ENCODE results near the gene SAC3D1. TPM values are rescaled to one million over a fixed set of nuclear protein-coding genes. Genes with fewer than 3 reads are reported as not detected.

SAC3D1 gene
- total and polyA plus RNA-seq, 8 donors: 3.5 to 7.3 (median 4.7) TPM

- FAIRE-seq (no peak), DNase-seq (peak in 1 of 6 donors; percentile 50), ATAC-seq (peak in 3 of 4 donors; percentile 8 to 22 (median 18))
- peaks cover 0 to 9% (median 0%) of the 10 kb centered on the region in 3 donors for H3K4me1 ChIP-seq
- no peaks in the 10 kb centered on the region for H3K9me3 ChIP-seq
- no peaks in the 10 kb centered on the region for H3K27me3 ChIP-seq
- WGBS, 2 donors: 31 to 37% methylated on average over 20 to 23 of the region's 23 CpGs
- H3K27ac ChIP-seq: peak overlapping the region; percentile 95 to 99 (median 98)
- H3K36me3 ChIP-seq: no peaks in the 10 kb centered on the region
- TF ChIP-seq, protein P1, sequence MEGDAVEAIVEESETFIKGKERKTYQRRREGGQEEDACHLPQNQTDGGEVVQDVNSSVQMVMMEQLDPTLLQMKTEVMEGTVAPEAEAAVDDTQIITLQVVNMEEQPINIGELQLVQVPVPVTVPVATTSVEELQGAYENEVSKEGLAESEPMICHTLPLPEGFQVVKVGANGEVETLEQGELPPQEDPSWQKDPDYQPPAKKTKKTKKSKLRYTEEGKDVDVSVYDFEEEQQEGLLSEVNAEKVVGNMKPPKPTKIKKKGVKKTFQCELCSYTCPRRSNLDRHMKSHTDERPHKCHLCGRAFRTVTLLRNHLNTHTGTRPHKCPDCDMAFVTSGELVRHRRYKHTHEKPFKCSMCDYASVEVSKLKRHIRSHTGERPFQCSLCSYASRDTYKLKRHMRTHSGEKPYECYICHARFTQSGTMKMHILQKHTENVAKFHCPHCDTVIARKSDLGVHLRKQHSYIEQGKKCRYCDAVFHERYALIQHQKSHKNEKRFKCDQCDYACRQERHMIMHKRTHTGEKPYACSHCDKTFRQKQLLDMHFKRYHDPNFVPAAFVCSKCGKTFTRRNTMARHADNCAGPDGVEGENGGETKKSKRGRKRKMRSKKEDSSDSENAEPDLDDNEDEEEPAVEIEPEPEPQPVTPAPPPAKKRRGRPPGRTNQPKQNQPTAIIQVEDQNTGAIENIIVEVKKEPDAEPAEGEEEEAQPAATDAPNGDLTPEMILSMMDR (IDR thresholded peaks at IDR 0.05): no peak
- intact Hi-C loops (cut with DNase I): loop anchor here in 1 of 3 donors (10.0 kb wide), 1 partner anchor 100 kb away; the partner anchor contains the start of genes TM7SF2 and ZNHIT2
- peak overlapping the region; percentile 70 to 86 (median 80) for H3K4me3 ChIP-seq
Measured at GRCh38 chr11:65014726-65015227, 26.2 kb upstream of the SAC3D1 start.

GRCh38 chr11:65016705-65017104 is 24.3 kb upstream of the SAC3D1 start:
- TF ChIP-seq, protein P1 (IDR thresholded peaks at IDR 0.05): no peak
- ATAC-seq (no peak), DNase-seq (no peak), FAIRE-seq (no peak)
- WGBS, 2 donors: 81 to 89% methylated on average over 4 of the region's 4 CpGs
- H3K4me3 ChIP-seq: no peak overlapping the region
- H3K27ac ChIP-seq: no peak overlapping the region
- H3K4me1 ChIP-seq: peaks cover 0 to 9% (median 0%) of the 10 kb centered on the region in 3 donors
- intact Hi-C loops (cut with DNase I): loop anchor here in 1 of 3 donors (10.0 kb wide), 1 partner anchor 98 kb away; the partner anchor contains the start of genes TM7SF2 and ZNHIT2
- H3K27me3 ChIP-seq: no peaks in the 10 kb centered on the region
- H3K36me3 ChIP-seq: no peaks in the 10 kb centered on the region
- no peaks in the 10 kb centered on the region for H3K9me3 ChIP-seq

- intact Hi-C loops (cut with DNase I): loop anchor here in 1 of 3 donors (10.0 kb wide), 1 partner anchor 97 kb away; the partner anchor contains the start of genes TM7SF2 and ZNHIT2
- H3K36me3 ChIP-seq: no peaks in the 10 kb centered on the region
- DNase-seq (no peak), FAIRE-seq (no peak), ATAC-seq (no peak)
- WGBS, 2 donors: 96 to 99% methylated on average over 6 of the region's 6 CpGs
- H3K4me1 ChIP-seq: peaks cover 0 to 8% (median 0%) of the 10 kb centered on the region in 3 donors
- TF ChIP-seq, protein P1 (IDR thresholded peaks at IDR 0.05): no peak
- H3K9me3 ChIP-seq: no peaks in the 10 kb centered on the region
- no peak overlapping the region for H3K27ac ChIP-seq
- no peak overlapping the region for H3K4me3 ChIP-seq
- H3K27me3 ChIP-seq: no peaks in the 10 kb centered on the region
Measured at GRCh38 chr11:65017937-65018336, 23.1 kb upstream of the SAC3D1 start.

GRCh38 chr11:65019824-65020223 is 21.2 kb upstream of the SAC3D1 start:
- intact Hi-C loops (cut with DNase I): loop anchor here in 1 of 3 donors (10.0 kb wide), 1 partner anchor 95 kb away; the partner anchor contains the start of genes TM7SF2 and ZNHIT2
- TF ChIP-seq, protein P1 (IDR thresholded peaks at IDR 0.05): no peak
- Histone ChIP-seq H3K4me1 (peaks cover 0 to 4% (median 0%) of the 10 kb centered on the region in 3 donors), H3K9me3 (no peaks in the 10 kb centered on the region), H3K4me3 (no peak overlapping the region), H3K27me3 (no peaks in the 10 kb centered on the region), H3K36me3 (no peaks in the 10 kb centered on the region), H3K27ac (no peak overlapping the region)
- FAIRE-seq (no peak), DNase-seq (no peak), ATAC-seq (no peak)
- WGBS, 2 donors: 86 to 87% methylated on average over 7 of the region's 7 CpGs

DNA sequence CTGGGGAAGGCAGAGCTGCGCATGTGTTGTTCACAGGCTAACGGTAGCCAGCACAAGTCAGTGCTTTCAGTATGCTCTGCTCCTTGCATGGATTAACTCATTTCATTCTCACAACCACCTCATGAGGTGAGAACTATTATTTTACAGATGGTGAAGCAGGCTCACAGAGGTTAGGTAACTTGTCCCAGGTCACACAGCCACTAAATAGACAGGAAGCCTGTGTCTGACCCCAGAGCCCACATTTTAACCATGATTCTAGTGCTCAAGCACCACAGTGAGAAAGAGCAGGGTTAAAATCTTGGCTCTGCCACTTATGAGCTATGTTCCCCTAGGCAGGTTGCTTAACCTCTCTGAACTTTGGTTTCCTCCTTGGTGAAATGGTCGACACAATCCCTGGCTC is 20.0 kb upstream of the SAC3D1 start:
- Histone ChIP-seq H3K36me3 (no peaks in the 10 kb centered on the region), H3K9me3 (no peaks in the 10 kb centered on the region), H3K27me3 (no peaks in the 10 kb centered on the region), H3K4me3 (no peak overlapping the region), H3K27ac (no peak overlapping the region), H3K4me1 (no peaks in the 10 kb centered on the region)
- DNase-seq (no peak), FAIRE-seq (no peak), ATAC-seq (no peak)
- TF ChIP-seq, protein P1 (IDR thresholded peaks at IDR 0.05): no peak
- intact Hi-C loops (cut with DNase I): no loop called here
- 80 to 92% methylated on average over 3 of the region's 3 CpGs for WGBS, 2 donors

Measured in pancreas (tissue), 10 donors.